ENCODE data around the gene GATA6. TPM values are rescaled to one million over a fixed set of nuclear protein-coding genes. Genes with fewer than 3 reads are reported as not detected.

Gene GATA6
- total and polyA plus RNA-seq, 10 of the 15 experiments (the other 5 are each of a cell fraction or from before 2014, with no cell fraction given): 0.04 to 0.05 TPM; not detected in 8

DNA sequence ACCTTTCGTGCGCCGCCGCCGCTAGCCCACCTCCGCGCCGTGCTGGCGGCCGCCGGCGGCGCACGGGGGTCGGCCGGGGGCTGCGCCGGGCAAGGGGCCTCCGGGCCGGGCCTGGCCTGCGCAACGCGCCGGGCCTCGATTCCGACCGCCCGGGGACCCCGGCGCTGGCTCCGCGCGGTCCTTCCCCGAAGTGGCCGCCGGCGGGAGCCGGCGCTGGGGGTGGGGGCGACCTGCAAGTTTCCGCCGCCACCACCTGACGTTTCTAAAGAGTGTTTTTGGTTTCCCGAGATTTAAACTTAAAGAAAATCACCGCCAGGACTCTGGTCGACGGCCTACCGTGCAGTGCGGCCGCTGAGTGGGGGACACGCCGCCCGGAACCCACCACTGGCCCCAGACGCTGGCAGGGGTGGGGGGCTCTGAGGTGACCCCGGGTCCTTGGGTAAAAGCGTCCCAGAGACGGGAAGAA lies 3.8 kb upstream of the GATA6 start:
- in situ Hi-C loops (cut with MboI) (no loop called here), intact Hi-C loops (cut with micrococcal nuclease; ENCODE audit: unreplicated experiment) (no loop called here)
- no peak overlapping the region for H3K9ac ChIP-seq (ENCODE audit: control insufficient read depth, insufficient read depth, low read length)
- ATAC-seq (no peak), FAIRE-seq (no peak), DNase-seq (ENCODE audit: low read depth, low spot score) (no peak)
- H3K79me2 ChIP-seq (ENCODE audit: control insufficient read depth, insufficient read depth, low read length): no peaks in the 10 kb centered on the region
- ChIA-PET RAD21 (ENCODE audit: unreplicated experiment) (no interaction called here), POLR2A (no interaction called here), CTCF (no interaction called here), SMC1A (ENCODE audit: uncharacterized antibody, unreplicated experiment) (no interaction called here)
- no peaks in the 10 kb centered on the region; the same call in 2 of the 3 replicates for H3K9me3 ChIP-seq (replicated peaks; ENCODE audit: control insufficient read depth, insufficient read depth, low read length)
- TF ChIP-seq WRNIP1 (IDR thresholded peaks at IDR 0.05; ENCODE audit: borderline replicate concordance, low read depth, low read length) (no peak), MEF2A (IDR thresholded peaks at IDR 0.05; ENCODE audit: insufficient read depth, low read depth, low read length) (no peak), HDGF (IDR thresholded peaks at IDR 0.05) (no peak), NFYA (IDR thresholded peaks at IDR 0.05; ENCODE audit: borderline replicate concordance, low read depth, low read length) (no peak), MEF2B (IDR thresholded peaks at IDR 0.05; ENCODE audit: partially characterized antibody, poor library complexity, severe bottlenecking) (no peak), HCFC1 (IDR thresholded peaks at IDR 0.05; ENCODE audit: low read length) (no peak), HDAC6 (IDR thresholded peaks at IDR 0.05; ENCODE audit: unreplicated experiment) (no peak)
- TF ChIP-seq, protein P1, sequence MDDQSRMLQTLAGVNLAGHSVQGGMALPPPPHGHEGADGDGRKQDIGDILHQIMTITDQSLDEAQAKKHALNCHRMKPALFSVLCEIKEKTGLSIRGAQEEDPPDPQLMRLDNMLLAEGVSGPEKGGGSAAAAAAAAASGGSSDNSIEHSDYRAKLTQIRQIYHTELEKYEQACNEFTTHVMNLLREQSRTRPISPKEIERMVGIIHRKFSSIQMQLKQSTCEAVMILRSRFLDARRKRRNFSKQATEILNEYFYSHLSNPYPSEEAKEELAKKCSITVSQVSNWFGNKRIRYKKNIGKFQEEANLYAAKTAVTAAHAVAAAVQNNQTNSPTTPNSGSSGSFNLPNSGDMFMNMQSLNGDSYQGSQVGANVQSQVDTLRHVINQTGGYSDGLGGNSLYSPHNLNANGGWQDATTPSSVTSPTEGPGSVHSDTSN (IDR thresholded peaks at IDR 0.05; ENCODE audit: insufficient replicate concordance, low read depth, low read length): no peak
- no peak overlapping the region for H2AFZ ChIP-seq (ENCODE audit: control insufficient read depth, low read depth, low read length)
- no TSS peak for BruUV-seq (replicated peaks)
- no peak overlapping the region for H3K27ac ChIP-seq (ENCODE audit: control insufficient read depth, insufficient read depth)
- H3K4me1 ChIP-seq (ENCODE audit: control insufficient read depth, insufficient read depth, low read length): no peaks in the 10 kb centered on the region
- WGBS (ENCODE audit: insufficient coverage, insufficient replicate concordance, low lambda C conversion rate, missing lambda C conversion rate): 65% methylated on average over 57 of the region's 57 CpGs
- no peak overlapping the region for H3K4me3 ChIP-seq
- no peaks in the 10 kb centered on the region for H4K20me1 ChIP-seq (ENCODE audit: control insufficient read depth, insufficient read depth)
- peaks cover 7 to 20% of the 10 kb centered on the region in 2 experiments for H3K27me3 ChIP-seq (replicated peaks in 1 of 2; ENCODE audit: control insufficient read depth in 2 of 2, insufficient read depth in 2 of 2, low read length in 1 of 2)
- no peaks in the 10 kb centered on the region for H3K36me3 ChIP-seq (ENCODE audit: control insufficient read depth in 2 of 2, insufficient read depth in 2 of 2, low read length in 1 of 2)
- H3K4me2 ChIP-seq (ENCODE audit: control insufficient read depth, insufficient read depth): no peak overlapping the region

Measured in GM12878 (cell line).